Cardiac muscle cell (in vitro differentiated cells and primary cell): ENCODE measurements around the gene VWCE. TPM values are rescaled to one million over a fixed set of nuclear protein-coding genes. Genes with fewer than 3 reads are reported as not detected.

Experiments used
- DNase-seq, 2 donors: peaks; one replicate each; pipeline versions ENCODE4 v3.0.0 to v3.0.0-alpha.2; 2010 to 2017; ENCODE audit warnings: low read depth in 1 of 2, low spot score in 1 of 2
- H3K27ac ChIP-seq: fragments of 200-600 bp; sonication (generic); 2 replicates; pipeline ENCODE4 v1.5.1; 2016
- H3K27me3 ChIP-seq: fragments of 200-600 bp; sonication (generic); 2 replicates; pipeline ENCODE4 v1.6.0; 2016; ENCODE audit warnings: control low read depth
- H3K36me3 ChIP-seq: fragments of 200-600 bp; sonication (generic); 2 replicates; pipeline ENCODE4 v1.5.1; 2016; ENCODE audit warnings: control low read depth
- H3K4me1 ChIP-seq: fragments of 200-600 bp; sonication (generic); 2 replicates; pipeline ENCODE4 v1.8.1; 2017; ENCODE audit warnings: low read depth, mild to moderate bottlenecking, mixed run types
- H3K4me3 ChIP-seq: fragments of 200-600 bp; sonication (generic); 2 replicates; pipeline ENCODE4 v1.5.1; 2016; ENCODE audit warnings: mild to moderate bottlenecking
- H3K9me3 ChIP-seq: fragments of 200-600 bp; sonication (generic); 2 replicates; pipeline ENCODE4 v1.5.1; 2017; ENCODE audit warnings: low read depth, mild to moderate bottlenecking, control low read depth
- CTCF ChIP-seq: IDR thresholded peaks from 2 replicates; pipeline ENCODE4 v1.5.1; 2012; ENCODE audit warnings: low read depth, mild to moderate bottlenecking, low read length
- polyA plus RNA-seq: library from polyadenylated mRNA; unstranded; fragments of >200 nt; fragmentation: Nextera tagmentation; extraction: Ambion mirVana; gene quantifications from 2 replicates; pipeline ENCODE4 v1.2.1, GENCODE V29; 2016
- total RNA-seq: library from RNA; depleted of rRNA; stranded (reverse); fragments of >200 nt; gene quantifications from 2 replicates; pipeline ENCODE4 v1.2.3, GENCODE V29; 2016

Gene VWCE
- total and polyA plus RNA-seq, 2 experiments from 2014 or later = 2.3 to 3.1 TPM

DNA sequence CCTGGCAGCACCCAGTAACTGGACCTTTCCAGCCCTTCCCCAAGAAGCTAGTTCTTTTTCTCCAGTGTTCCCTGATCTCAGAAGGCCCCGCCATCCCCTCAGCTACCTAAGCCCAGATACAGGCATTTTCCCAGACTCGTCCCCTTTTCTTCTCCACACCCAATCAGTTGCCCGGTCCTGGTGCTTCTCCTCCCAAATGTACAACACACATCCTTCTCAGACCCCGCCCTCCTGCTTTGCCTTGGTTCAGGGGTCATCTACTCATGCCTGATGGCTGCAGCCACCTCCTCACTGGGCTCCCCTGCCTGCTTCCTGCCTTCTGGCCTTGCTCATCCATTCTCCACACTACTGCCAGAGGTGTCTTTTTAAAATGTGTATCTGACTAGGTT lies 44.4 kb upstream of the VWCE start:
- no peak overlapping the region for H3K4me3 ChIP-seq
- H3K9me3 ChIP-seq = no peaks in the 10 kb centered on the region
- no peak for DNase-seq
- H3K36me3 ChIP-seq = no peaks in the 10 kb centered on the region
- no peaks in the 10 kb centered on the region for H3K27me3 ChIP-seq
- no peak for TF ChIP-seq CTCF
- H3K27ac ChIP-seq = no peak overlapping the region
- no peaks in the 10 kb centered on the region for H3K4me1 ChIP-seq

GRCh38 chr11:61338783-61339489 lies 43.8 kb upstream of the VWCE start:
- Histone ChIP-seq H3K27me3 (no peaks in the 10 kb centered on the region), H3K36me3 (no peaks in the 10 kb centered on the region), H3K4me3 (no peak overlapping the region), H3K27ac (no peak overlapping the region), H3K9me3 (no peaks in the 10 kb centered on the region), H3K4me1 (no peaks in the 10 kb centered on the region)
- DNase-seq = no peak
- no peak for TF ChIP-seq CTCF

DNA sequence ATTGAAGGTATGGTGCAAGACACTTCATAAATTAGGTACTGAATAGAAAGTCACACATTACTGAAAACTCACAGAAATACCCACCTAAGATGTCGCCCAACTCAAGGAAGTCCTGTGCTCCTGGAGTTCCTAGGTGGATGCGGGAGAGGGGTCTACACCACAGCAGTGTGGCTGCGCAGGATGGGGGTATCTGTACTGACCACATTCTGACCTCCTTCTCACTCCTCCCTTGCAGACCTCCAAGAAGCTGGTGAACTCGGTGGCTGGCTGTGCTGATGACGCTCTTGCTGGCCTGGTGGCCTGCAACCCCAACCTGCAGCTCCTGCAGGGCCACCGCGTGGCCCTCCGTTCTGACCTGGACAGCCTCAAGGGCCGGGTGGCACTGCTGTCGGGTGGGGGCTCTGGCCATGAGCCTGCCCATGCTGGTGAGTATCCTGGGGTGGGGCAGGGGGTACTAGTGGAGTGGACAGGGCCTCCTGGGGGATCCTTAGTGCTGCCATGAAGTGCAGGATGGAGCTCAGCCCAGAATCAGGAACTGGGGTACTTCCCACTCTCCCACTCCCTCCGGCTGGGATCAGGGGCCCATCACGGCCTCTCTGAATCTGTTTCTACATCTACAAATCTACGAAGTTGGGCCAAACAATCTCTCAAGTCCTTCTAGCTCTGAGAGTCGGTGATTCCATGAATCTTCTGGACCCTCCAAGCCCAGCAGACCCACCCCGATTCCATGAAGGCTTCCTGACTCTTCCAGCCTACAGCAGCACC lies 42.8 kb upstream of the VWCE start:
- DNase-seq = no peak
- H3K9me3 ChIP-seq = no peaks in the 10 kb centered on the region
- no peak for TF ChIP-seq CTCF
- H3K36me3 ChIP-seq = no peaks in the 10 kb centered on the region
- no peak overlapping the region for H3K4me3 ChIP-seq
- H3K4me1 ChIP-seq = peaks cover 3% of the 10 kb centered on the region
- H3K27ac ChIP-seq = no peak overlapping the region
- no peaks in the 10 kb centered on the region for H3K27me3 ChIP-seq

DNA sequence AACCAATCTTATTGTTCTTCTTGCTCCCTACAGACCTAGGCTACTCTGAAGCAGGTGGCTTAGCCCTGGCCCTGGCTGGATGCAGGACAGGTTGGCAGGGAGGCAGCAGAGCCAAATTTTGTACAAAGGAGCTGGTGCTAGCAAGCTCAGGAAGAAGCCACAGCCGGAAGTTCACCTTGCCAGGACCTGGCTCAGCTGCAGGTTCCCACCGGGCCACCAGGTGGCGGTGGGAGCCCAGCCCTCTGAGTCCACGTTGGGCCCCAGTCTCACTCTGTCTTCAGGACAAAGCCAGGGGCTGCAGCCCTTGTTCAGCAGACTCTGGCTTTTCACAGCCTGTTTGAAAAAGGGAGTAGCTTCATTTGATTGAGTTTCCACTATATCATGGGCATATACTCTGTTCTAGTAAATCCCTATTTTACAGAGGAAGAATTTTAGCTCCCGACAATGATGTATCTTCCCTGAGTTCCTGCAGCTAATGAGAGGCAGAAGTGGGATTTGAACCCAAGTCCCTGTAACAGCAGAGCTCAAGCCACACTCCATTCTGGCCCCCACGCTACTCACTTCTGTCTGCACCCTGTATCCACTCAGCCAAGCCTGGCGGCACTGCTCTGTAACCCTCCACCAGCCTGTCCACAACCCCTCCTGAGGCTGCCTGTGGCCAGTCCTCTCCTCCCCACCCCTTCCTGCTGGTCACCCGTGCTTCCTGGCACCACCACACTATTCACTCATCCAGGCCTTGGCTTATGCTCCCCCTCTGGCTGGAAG lies 41.2 kb upstream of the VWCE start:
- H3K27me3 ChIP-seq = no peaks in the 10 kb centered on the region
- peak; percentile 97 for TF ChIP-seq CTCF
- peak overlapping the region; percentile 73 for H3K27ac ChIP-seq
- H3K4me3 ChIP-seq = no peak overlapping the region
- peaks cover 11% of the 10 kb centered on the region for H3K4me1 ChIP-seq
- no peaks in the 10 kb centered on the region for H3K9me3 ChIP-seq
- DNase-seq = peak; percentile 84 to 88
- no peaks in the 10 kb centered on the region for H3K36me3 ChIP-seq

DNA sequence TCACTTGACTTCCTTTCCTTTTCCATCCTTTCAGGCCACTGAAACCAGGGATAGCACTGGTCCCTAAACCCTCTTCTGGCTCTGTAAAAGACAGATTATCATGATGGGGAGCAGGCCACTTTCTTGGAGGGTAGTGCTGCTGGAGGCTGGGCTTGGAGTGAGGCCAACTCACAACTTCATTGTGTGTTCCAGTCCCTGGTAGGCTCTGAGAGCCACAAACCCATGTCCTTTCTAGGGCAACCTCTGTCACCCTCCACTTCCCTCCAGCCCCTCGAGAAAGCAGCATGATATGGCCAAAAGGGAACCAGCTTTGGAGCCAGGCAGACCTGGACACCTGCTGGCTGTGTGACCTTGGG lies 40.2 kb upstream of the VWCE start:
- Histone ChIP-seq H3K27ac (no peak overlapping the region), H3K4me1 (peaks cover 13% of the 10 kb centered on the region), H3K36me3 (no peaks in the 10 kb centered on the region), H3K27me3 (no peaks in the 10 kb centered on the region), H3K4me3 (no peak overlapping the region), H3K9me3 (no peaks in the 10 kb centered on the region)
- peak in 1 of 2 donors; percentile 47 for DNase-seq
- TF ChIP-seq CTCF = no peak
